Progenitor cell of endocrine pancreas (in vitro differentiated cells): ENCODE measurements around the gene DCAF12L1. TPM values are rescaled to one million over a fixed set of nuclear protein-coding genes. Genes with fewer than 3 reads are reported as not detected.

Experiments
- DNase-seq: peaks from one replicate; pipeline ENCODE4 v3.0.0; 2021; ENCODE audit warnings: low spot score; ENCODE audit not compliant: unreplicated experiment
- H3K27ac Mint-ChIP-seq: 2 replicates; pipeline ENCODE4 v1.8.0; 2021; ENCODE audit warnings: mild to moderate bottlenecking, moderate library complexity, mixed read lengths
- H3K27me3 Mint-ChIP-seq: 2 replicates; pipeline ENCODE4 v1.8.0; 2021; ENCODE audit warnings: mixed read lengths
- H3K36me3 Mint-ChIP-seq: 2 replicates; pipeline ENCODE4 v1.8.0; 2022; ENCODE audit warnings: mixed read lengths; ENCODE audit not compliant: insufficient read depth
- H3K4me1 Mint-ChIP-seq: 2 replicates; pipeline ENCODE4 v1.8.0; 2021; ENCODE audit warnings: low read depth, mixed read lengths
- H3K4me3 Mint-ChIP-seq: 2 replicates; pipeline ENCODE4 v1.8.0; 2021; ENCODE audit warnings: low read depth, mild to moderate bottlenecking, moderate library complexity, mixed read lengths
- H3K9me3 Mint-ChIP-seq: 2 replicates; pipeline ENCODE4 v1.8.0; 2021; ENCODE audit warnings: low read depth, mixed read lengths
- long read RNA-seq: library from polyadenylated mRNA; unstranded; transcript quantifications from one replicate; pipeline ENCODE4 v2.0.0, GENCODE V29; 2020
- total RNA-seq: library from RNA; stranded (reverse); gene quantifications from 2 replicates; pipeline ENCODE4 v1.2.1, GENCODE V29; 2021
- TF ChIP-seq, protein P1 (sequence below): fragments of 200-600 bp; sonication (generic); IDR thresholded peaks from one replicate; pipeline ENCODE4 v1.5.0; 2021; ENCODE audit warnings: antibody characterized with exemption, mild to moderate bottlenecking; ENCODE audit not compliant: unreplicated experiment

Gene DCAF12L1
- 0.55 and 0.60 TPM in 2 replicates for total RNA-seq
- long read RNA-seq, partial matches to known transcripts: 0 of 1 reads
- long read RNA-seq, other reads (novel, unspliced or antisense): 0 of 1 reads

DNA sequence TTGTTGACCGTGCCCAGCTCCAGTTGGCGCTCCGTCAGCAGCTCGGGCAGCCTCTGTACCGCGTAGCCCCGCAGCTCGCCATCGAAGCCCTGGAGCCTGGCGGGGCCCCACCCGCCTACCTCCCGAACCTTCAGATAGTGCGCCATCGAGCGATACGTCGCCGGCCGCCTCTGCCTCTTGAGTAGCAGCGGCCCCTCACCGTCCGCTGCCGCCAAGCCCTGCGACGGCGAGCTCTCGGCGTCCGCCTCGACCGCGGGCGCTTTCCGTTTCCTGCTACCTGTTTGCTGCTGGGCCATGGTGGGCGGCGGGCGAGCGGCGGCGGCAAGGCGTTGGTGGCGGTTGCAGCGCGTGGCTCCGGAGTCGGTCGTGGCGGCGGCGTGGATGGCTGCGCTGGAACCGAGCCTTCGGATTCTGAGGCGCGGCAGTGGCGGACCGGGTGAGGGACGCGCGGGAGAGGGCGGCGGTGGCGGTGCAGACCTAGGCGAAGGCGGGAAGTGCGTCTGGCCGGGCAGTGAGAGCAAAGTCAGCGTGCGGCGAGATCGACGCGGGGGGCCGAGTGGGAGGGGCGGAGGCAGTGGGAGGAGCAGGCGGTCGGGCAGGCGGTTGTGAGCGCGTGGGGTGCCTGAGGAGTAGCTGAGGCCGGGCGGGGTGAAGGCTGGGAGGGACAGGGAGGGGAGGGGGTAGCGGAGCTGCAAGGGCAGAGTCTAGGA, at the start of gene DCAF12L1:
Gene DCAF12L1 (minus strand): TSS at position 502 of the 710 bp plus-strand sequence. CDS start 206 bp downstream, at position 296.
- H3K9me3 Mint-ChIP-seq: peaks cover 10% of the 10 kb centered on the region
- H3K36me3 Mint-ChIP-seq: no peaks in the 10 kb centered on the region
- no peak within 1 kb of the TSS for H3K27ac Mint-ChIP-seq
- H3K4me3 Mint-ChIP-seq: peak within 1 kb of the TSS; percentile 69
- TF ChIP-seq, protein P1, sequence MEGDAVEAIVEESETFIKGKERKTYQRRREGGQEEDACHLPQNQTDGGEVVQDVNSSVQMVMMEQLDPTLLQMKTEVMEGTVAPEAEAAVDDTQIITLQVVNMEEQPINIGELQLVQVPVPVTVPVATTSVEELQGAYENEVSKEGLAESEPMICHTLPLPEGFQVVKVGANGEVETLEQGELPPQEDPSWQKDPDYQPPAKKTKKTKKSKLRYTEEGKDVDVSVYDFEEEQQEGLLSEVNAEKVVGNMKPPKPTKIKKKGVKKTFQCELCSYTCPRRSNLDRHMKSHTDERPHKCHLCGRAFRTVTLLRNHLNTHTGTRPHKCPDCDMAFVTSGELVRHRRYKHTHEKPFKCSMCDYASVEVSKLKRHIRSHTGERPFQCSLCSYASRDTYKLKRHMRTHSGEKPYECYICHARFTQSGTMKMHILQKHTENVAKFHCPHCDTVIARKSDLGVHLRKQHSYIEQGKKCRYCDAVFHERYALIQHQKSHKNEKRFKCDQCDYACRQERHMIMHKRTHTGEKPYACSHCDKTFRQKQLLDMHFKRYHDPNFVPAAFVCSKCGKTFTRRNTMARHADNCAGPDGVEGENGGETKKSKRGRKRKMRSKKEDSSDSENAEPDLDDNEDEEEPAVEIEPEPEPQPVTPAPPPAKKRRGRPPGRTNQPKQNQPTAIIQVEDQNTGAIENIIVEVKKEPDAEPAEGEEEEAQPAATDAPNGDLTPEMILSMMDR: no peak
- H3K27me3 Mint-ChIP-seq: peaks cover 17% of the 10 kb centered on the region
- H3K4me1 Mint-ChIP-seq: no peaks in the 10 kb centered on the region
- DNase-seq: peak; percentile 35

DNA sequence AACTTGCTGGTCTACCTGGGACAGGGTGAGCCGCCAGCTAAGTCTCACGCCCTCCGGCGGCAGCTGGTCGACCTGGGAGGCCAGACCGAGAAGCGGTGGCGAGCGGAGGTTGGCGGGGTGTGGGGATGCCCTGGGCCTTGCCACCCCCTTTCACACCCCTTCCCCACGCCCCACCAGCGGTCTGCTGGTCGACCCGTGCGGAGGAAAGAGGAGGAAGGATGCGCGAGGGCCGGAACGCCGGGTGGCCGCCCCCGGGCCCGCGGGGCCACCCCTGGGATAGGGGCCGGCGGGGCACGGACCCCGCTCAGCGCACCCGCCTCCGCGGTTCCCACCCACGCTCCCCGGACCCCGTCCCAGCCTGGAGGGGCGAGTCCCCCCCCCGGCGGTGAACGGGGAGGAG, 28.3 kb upstream of the DCAF12L1 start:
- peaks cover 28% of the 10 kb centered on the region for H3K9me3 Mint-ChIP-seq
- H3K4me1 Mint-ChIP-seq: no peaks in the 10 kb centered on the region
- TF ChIP-seq, protein P1: no peak
- H3K27me3 Mint-ChIP-seq: no peaks in the 10 kb centered on the region
- H3K36me3 Mint-ChIP-seq: no peaks in the 10 kb centered on the region
- DNase-seq: no peak
- H3K27ac Mint-ChIP-seq: no peak overlapping the region
- H3K4me3 Mint-ChIP-seq: no peak overlapping the region

DNA sequence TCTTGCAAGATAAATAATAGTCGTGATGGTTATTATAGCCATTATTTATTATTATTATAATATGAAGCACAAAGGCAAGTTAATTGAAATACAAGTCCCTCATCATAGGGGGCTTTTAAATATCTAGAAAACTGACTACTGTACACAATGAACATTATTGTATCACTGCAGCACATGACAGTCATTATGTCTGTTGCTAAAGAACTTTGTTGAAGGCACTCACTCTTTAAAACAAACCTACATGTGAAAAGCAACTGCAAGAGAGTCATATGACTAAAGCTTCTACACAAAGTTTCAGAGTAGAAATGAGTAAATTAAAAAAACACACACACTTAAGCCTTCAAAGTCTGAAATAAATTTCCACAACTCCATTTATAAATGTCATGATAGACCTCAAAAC, 23.3 kb upstream of the DCAF12L1 start:
- Mint-ChIP-seq H3K36me3 (no peaks in the 10 kb centered on the region), H3K27ac (no peak overlapping the region), H3K9me3 (peaks cover 6% of the 10 kb centered on the region), H3K27me3 (no peaks in the 10 kb centered on the region), H3K4me1 (no peaks in the 10 kb centered on the region), H3K4me3 (no peak overlapping the region)
- TF ChIP-seq, protein P1: no peak
- DNase-seq: no peak

DNA sequence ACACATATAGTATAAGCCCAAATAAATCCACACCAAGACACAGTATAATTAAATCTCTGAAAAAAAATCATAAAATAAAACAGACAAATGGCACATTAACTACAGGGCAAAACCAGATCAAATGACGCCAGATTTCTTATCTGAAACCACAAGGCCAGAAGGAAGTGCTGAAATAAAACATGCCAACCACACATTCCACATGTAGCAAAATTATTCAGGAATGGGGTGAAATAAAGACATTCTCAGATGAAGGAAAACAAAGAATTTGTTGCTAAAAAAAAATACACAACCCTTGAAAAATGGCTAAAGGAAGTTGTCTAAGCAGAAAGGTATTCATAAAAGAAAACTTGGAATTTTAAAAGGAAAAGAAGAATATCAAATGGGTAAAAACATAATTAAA, 4.5 kb upstream of the DCAF12L1 start:
- TF ChIP-seq, protein P1: no peak
- Mint-ChIP-seq H3K36me3 (no peaks in the 10 kb centered on the region), H3K27me3 (peaks cover 14% of the 10 kb centered on the region), H3K9me3 (peaks cover 16% of the 10 kb centered on the region), H3K27ac (no peak overlapping the region), H3K4me3 (no peak overlapping the region), H3K4me1 (no peaks in the 10 kb centered on the region)
- DNase-seq: no peak

DNA sequence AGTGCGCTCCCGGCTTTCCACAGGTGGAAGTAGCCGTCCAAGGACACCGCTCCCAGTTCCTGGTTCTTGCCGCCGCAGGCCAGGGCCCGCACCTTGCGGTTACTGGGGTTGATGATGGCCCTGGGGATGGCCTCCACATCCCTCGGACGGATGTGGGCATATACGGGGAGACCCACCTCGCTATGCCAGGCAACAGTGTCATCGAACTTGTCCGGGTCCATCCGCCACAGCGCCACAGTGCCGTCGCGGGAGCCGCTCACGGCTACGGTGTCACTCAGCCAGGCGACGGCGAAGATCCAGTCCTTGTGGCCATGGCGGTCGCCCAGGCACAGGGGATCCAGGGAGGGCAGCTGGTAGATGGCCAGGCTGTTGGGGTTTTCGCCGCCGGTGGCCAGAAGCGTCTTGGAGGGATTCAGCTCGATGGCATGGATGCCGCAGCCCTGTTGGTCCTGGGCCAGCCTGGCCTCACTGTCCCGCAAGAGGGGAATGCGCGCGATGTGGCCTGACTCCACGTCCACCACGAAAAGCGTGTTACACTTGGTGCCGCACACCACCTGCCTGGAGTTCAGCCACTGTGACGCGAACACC, 795 bp downstream of the DCAF12L1 start:
- H3K4me3 Mint-ChIP-seq: peak overlapping the region; percentile 69
- TF ChIP-seq, protein P1: no peak
- no peak for DNase-seq
- no peak overlapping the region for H3K27ac Mint-ChIP-seq
- peaks cover 10% of the 10 kb centered on the region for H3K9me3 Mint-ChIP-seq
- no peaks in the 10 kb centered on the region for H3K4me1 Mint-ChIP-seq
- H3K27me3 Mint-ChIP-seq: peaks cover 17% of the 10 kb centered on the region
- H3K36me3 Mint-ChIP-seq: no peaks in the 10 kb centered on the region
